GM19372 (cell line): ENCODE data around the gene CALML4.
"Not testable (repeated sequence)": the region's sequence is repeated elsewhere in the genome, so short reads cannot be mapped to it uniquely, and the experiment has no call there.

Experiments
- ATAC-seq: cut with Tn5 transposase; IDR thresholded peaks from one replicate; pipeline ENCODE4 v1.9.1; 2021; ENCODE audit warnings: mild to moderate bottlenecking, low read depth, moderate library complexity; ENCODE audit not compliant: unreplicated experiment

The CALML4 gene

GRCh38 chr15:68225442-68225841, 20.3 kb upstream of the CALML4 start:
- not testable (repeated sequence) for ATAC-seq

DNA sequence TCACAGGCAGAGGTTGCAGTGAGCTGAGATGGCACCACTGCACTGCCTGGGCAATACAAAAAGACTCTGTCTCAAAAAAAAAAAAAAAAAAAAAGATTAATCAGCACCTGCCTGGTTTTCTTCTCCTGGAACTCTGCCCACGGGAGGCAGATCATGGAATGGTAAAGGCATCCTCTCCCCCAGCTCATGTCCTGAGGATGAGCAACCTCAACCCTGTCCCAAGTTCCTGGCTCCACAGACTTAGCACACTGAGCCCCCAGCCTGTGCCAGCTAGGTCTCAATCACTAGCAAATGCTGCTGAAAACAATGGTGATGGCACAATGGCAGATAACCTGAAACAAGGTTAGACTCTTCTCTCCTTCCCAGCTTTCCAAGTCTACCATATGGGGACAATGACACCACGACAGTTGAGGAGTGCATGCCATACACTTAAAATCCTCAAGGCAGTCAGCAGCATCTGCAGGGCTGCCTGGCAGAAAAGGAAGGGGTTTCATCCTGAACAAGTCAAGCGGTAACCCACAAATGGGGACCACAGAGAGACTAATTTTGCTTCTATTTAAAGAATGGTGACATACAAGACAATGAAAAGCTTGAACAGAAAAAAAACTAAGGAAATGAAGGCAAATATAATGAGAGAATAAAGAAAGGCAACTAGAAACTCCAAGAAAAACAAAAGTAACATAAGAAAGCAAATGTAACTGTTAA, 19.6 kb upstream of the CALML4 start:
- ATAC-seq, result no peak

GRCh38 chr15:68224108-68224507, 19.0 kb upstream of the CALML4 start:
- ATAC-seq, result no peak

DNA sequence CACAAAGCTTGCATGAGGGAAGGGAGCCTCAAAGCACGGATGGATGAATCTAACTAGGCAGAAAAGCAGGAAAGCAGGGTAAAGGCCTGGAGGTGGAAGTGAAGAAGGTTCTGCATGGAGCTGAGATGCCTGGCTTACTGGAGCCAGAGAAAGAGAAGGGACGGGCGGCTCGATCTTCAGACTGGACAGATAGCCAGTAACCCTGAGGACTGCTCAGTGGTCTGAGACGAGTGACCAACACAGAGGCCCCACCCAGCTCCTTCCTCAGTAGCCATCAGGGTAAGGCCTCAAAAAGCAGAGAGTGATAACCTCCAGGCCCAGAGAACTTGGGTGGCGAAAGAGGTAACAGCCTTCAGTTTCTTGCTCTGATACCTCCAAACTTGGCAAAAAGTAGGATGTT, 18.0 kb upstream of the CALML4 start:
- ATAC-seq, result no peak

DNA sequence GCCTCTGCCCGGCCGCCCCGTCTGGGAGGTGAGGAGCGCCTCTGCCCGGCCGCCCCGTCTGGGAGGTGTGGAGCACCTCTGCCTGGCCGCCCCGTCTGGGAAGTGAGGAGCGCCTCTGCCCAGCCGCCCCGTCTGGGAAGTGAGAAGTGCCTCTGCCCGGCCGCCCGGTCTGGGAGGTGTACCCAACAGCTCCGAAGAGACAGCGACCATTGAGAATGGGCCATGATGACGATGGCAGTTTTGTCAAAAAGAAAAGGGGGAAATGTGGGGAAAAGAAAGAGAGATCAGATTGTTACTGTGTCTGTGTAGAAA, 17.3 kb upstream of the CALML4 start:
- ATAC-seq, result not testable (repeated sequence)

GRCh38 chr15:68221530-68222431, 16.6 kb upstream of the CALML4 start:
- not testable (repeated sequence) for ATAC-seq

- no peak for ATAC-seq
Observed at GRCh38 chr15:68220967-68221366, 15.8 kb upstream of the CALML4 start.

- no peak for ATAC-seq
Observed at GRCh38 chr15:68220489-68220888, 15.4 kb upstream of the CALML4 start.

DNA sequence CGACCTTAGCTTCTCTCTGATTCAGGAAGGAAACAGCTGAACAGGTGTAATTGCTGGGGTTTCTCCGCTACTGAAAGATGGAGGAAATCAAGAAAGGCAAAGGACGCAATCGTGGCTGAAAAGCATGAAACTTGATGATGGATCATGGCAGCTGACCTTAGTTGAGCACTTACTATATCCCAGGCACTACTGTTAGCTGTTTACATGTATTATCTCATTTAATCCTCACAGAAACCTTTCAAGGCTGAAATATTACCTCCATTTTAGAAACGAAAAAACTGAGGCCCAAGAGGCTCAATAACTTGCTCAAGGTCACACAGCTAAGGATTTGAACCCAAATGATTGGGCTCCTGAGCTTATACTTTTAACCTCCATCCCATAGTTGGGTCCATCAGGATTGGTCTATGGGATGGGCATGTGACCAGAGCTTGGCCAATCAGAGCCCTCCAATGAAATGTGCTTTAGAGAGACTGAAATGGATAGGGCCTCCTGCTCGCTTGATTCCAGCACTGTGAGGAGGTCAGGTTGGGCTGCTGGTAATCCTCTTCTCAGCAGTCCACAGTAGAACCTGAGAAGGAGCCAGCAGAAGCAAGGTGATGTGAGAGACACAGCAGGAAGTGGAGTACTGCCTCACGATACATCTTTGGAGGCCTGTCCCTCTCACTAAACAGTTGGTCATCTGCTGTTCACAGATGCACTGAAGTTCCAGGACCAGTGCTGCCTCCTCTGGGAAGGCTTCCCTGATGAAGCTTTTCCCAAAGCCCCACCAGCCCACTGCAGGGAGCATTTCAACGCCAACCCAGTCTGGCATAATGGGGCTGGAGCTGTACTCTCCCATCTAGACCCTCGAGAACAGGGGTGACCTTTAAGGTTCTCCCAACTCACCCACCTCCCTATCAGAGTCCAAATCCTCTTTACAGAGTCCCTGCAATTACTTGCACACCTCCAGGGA, 14.0 kb upstream of the CALML4 start:
- ATAC-seq, result no peak

- ATAC-seq, result no peak
Observed at GRCh38 chr15:68218331-68218730, 13.2 kb upstream of the CALML4 start.

- ATAC-seq, result no peak
Observed at GRCh38 chr15:68217341-68217740, 12.2 kb upstream of the CALML4 start.

DNA sequence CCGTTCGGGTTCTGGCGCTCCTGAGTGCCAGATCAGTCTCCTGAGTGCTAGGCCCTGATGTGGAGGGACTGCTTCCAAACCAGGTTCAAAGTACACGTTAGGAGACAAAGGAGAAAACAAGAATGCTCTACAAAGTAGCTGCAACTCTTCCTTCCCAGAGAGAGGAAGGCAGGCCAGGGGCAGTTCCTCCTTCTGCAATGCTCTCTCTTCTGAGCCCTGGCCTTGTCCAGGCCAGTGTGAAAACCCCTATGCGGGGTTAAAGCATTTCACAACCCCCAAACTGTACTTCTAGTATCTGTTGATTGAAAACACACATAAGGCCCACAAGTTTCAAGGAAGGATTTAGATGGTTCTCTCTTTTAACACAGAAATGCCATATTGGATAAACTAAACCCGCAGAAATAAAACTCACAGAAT, 9.7 kb upstream of the CALML4 start:
- no peak for ATAC-seq

DNA sequence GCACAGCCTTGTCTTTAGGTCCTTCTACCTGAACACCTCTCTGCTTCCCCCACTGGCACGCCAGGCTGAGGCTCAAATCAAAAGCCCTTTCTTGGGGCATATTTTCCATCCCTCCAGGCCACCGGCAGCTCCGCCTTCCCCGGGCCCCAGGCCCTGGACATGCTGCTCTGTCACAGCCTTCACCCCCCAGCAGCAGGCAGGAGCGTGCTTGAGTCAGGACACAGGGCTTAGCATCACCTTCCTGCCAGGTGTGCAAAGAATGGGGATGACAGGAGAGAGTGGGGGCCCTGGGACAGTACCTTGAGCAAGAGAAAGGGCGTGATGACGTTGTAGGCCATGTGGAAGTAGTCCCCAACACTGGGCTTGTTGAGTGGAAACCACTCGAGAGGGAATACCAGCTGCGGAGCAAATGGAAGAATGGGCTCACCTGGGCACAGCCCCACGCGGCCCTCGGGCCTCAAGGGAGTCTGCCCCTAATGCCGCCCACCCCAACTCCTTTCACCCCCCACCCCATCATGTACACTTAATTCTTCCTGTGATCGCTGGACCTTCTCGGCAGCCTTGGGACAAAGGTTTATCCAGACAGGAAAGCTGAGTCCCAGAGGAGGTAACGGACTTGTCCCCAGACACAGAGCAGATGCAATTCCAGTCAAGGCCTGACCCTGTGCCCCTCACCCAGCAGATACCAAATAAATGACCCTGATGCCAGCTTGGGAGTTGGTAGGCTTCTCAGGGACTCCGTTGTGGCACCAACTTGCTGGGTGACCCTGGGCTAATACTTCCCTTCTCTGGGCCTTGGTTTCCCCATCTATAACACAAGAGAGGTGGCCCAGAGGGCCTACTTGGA, 9.1 kb upstream of the CALML4 start:
- ATAC-seq, result no peak

DNA sequence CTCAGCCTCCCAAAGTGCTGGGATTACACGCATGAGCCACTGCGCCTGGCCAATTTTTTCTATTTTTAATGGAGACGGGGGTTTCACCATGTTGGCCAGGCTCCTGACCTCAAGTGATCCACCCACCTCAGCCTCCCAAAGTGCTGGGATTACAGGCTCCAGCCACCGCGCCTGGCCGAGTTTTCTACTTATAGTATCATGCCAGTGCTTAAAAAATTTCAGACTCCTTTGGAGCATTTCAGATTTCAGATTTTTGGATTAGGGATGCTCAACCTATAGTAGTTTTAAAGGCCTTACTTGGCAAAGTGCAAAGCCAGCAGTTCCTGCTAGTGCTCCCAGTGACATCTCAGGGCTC, 8.3 kb upstream of the CALML4 start:
- ATAC-seq, result not testable (repeated sequence)

- ATAC-seq, result no peak
Observed at GRCh38 chr15:68211656-68212320, 6.7 kb upstream of the CALML4 start.

DNA sequence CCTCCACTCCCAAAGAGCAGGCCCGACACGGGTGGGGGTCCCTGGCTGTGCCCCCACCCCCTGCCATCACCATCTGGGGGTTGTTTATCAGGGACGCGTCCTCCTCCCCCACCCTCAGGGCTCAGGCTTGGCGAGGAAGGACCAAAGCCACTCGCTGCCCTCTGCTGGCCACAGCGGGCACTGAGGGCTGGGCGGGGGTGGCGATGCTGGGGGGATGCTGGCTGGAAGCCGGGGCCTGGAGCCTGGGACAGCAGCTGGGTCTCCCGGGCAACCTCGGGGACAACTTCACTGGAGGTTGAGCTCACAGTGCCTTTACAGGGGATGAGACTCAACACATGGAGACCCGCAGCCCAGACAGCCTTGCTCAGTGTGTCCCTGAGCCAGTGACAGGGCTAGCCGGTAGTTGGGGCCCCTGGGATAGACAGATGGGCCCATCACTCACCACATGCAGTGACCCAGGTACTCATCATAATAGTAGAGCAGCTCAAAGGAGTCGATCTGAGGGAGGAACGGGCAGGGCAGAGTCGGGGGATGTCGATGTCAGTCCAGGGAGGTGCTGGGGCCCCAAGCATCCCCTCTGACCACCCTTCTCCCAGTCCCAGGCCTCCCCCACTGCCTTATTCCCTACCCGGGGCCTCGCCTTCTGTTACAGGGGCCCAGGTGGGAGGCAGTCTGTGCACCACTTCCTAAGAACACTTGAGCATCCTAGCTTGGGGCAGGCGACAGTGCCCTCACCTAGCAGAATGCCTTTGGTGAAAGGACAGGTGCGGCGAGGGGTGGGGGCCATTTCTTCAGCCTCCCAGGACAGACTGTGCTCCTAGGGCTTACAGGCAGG, 5.9 kb upstream of the CALML4 start:
- no peak for ATAC-seq

GRCh38 chr15:68210409-68210756, 5.3 kb upstream of the CALML4 start:
- ATAC-seq, result no peak

- ATAC-seq, result no peak
Observed at GRCh38 chr15:68209735-68210408, 4.7 kb upstream of the CALML4 start.
